Ovary (tissue), 9 donors: ENCODE results near the gene PRKG1. TPM values are rescaled to one million over a fixed set of nuclear protein-coding genes. Genes with fewer than 3 reads are reported as not detected.
"Not testable (repeated sequence)": the region's sequence is repeated elsewhere in the genome, so short reads cannot be mapped to it uniquely, and the experiment has no call there.

Experiments used
- DNase-seq, 5 donors: peaks; one replicate each; pipeline ENCODE4 v3.0.0-alpha.2; 2019 to 2020
- H3K27ac ChIP-seq, 2 donors: fragments of 200-600 bp; one replicate each; pipeline versions ENCODE4 v1.5.1 to v1.8.0; 2019 to 2022
- H3K27me3 ChIP-seq: fragments of 200-600 bp; one replicate; pipeline ENCODE4 v1.8.0; 2022
- H3K36me3 ChIP-seq: fragments of 200-600 bp; sonication (generic); one replicate; pipeline ENCODE4 v1.5.1; 2019
- H3K4me1 ChIP-seq: one replicate; pipeline ENCODE4 v1.8.1; 2013; ENCODE audit warnings: mild to moderate bottlenecking, moderate library complexity; ENCODE audit not compliant: insufficient read depth
- H3K4me3 ChIP-seq: fragments of 200-600 bp; sonication (generic); one replicate; pipeline ENCODE4 v1.5.1; 2017
- H3K9me3 ChIP-seq, 2 donors: fragments of 200-600 bp in 1 of 2; sonication (generic) in 1 of 2; one replicate each; pipeline versions ENCODE4 v1.5.1 to v1.8.1; 2013 to 2019; ENCODE audit warnings: mild to moderate bottlenecking in 1 of 2, moderate library complexity in 1 of 2
- CTCF ChIP-seq, 3 donors: fragments of 450-650 bp in 2 of 3; fragments of 200-600 bp in 1 of 3; IDR thresholded peaks; one replicate each; pipeline versions ENCODE4 v1.5.1 to v1.8.0; 2016 to 2022; ENCODE audit warnings: antibody characterized with exemption in 3 of 3, mild to moderate bottlenecking in 1 of 3
- EP300 ChIP-seq: sonication (generic); formaldehyde crosslinking; IDR thresholded peaks from one replicate; pipeline ENCODE4 v1.6.1; 2017; ENCODE audit warnings: antibody characterized with exemption
- POLR2A ChIP-seq: fragments of 450-650 bp; IDR thresholded peaks from one replicate; pipeline ENCODE4 v1.6.1; 2017; ENCODE audit warnings: antibody characterized with exemption, mild to moderate bottlenecking, moderate library complexity
- WGBS, 3 donors: extraction: QIAGEN DNeasy Blood & Tissue Kit in 1 of 3; methylation state at CpG; one replicate each; pipeline versions ENCODE4 v1.1.5 to v1.1.7; 2013 to 2017; 5-methylcytosine and 5-hydroxymethylcytosine counted together
- intact Hi-C, 4 donors: fragments of 100-400 bp; cut with DNase I; formaldehyde crosslinking; loops; one replicate each; pipeline versions ENCODE4 v1.11.0 to v1.15.1; 2022 to 2023
- polyA plus RNA-seq, 2 donors: library from polyadenylated mRNA; stranded (reverse); fragments of 200-250 nt in 1 of 2; fragments of 350-450 nt in 1 of 2; fragmentation: Illumina TruSeq in 1 of 2; extraction: RNeasy Lipid Tissue Mini Kit (QIAGEN cat#74804) in 1 of 2; gene quantifications; one replicate each; pipeline ENCODE4 v1.2.3, GENCODE V29; 2013 to 2014
- total RNA-seq, 7 donors: library from RNA; depleted of rRNA in 2 of 7; stranded (reverse); fragments of >200 nt in 2 of 7; fragmentation: NEBNext Ultra II Directional in 3 of 7; extraction: Animal tissue kit (Norgen Biotek cat#: 25700) in 3 of 7; gene quantifications; one replicate each; pipeline versions ENCODE4 v1.1.0 to v1.2.4, GENCODE V29; 2016 to 2023
- donor health status: DM: no; HTN: no; CAD: no; lungs with moderate emphysema.
- donor health status: DM: no; HTN: no; CAD: no.
- donor health status: Bipolar disorder and iron deficiency.
- donor health status: DM: yes; HTN: yes; CAD: no.
- donor health status: DM: no; HTN: no; CAD: no.
- donor health status: DM: yes; HTN: yes; CAD: no.

Gene PRKG1
- total and polyA plus RNA-seq, 9 donors, result 2.8 to 21.1 (median 15.7) TPM

- no peak overlapping the region for H3K4me3 ChIP-seq
- no peak overlapping the region for H3K27ac ChIP-seq
- H3K4me1 ChIP-seq, result peaks cover 3% of the 10 kb centered on the region
- TF ChIP-seq POLR2A (no peak), EP300 (no peak)
- WGBS, 3 donors, result 94 to 98% (median 95%) methylated on average over 3 of the region's 3 CpGs
- H3K27me3 ChIP-seq, result no peaks in the 10 kb centered on the region
- intact Hi-C loops, result no loop called here
- DNase-seq, result no peak
- H3K9me3 ChIP-seq, result no peaks in the 10 kb centered on the region
- H3K36me3 ChIP-seq, result no peaks in the 10 kb centered on the region
Measured at GRCh38 chr10:51158832-51159231, 84.5 kb downstream of the PRKG1 start.

- intact Hi-C loops, result no loop called here
- TF ChIP-seq EP300 (no peak), CTCF (IDR thresholded peaks at IDR 0.05) (no peak), POLR2A (no peak)
- DNase-seq, result no peak
- Histone ChIP-seq H3K9me3 (no peaks in the 10 kb centered on the region), H3K36me3 (no peaks in the 10 kb centered on the region), H3K27me3 (no peaks in the 10 kb centered on the region), H3K27ac (no peak overlapping the region), H3K4me3 (no peak overlapping the region), H3K4me1 (peaks cover 3% of the 10 kb centered on the region)
- 68 to 71% (median 69%) methylated on average over 1 of the region's 1 CpG for WGBS, 3 donors
Measured at GRCh38 chr10:51159841-51160240, 85.6 kb downstream of the PRKG1 start.

GRCh38 chr10:51162002-51162401, 87.7 kb downstream of the PRKG1 start:
- intact Hi-C loops, result no loop called here
- Histone ChIP-seq H3K27me3 (no peaks in the 10 kb centered on the region), H3K4me3 (no peak overlapping the region), H3K9me3 (no peaks in the 10 kb centered on the region), H3K27ac (no peak overlapping the region), H3K4me1 (peaks cover 3% of the 10 kb centered on the region), H3K36me3 (no peaks in the 10 kb centered on the region)
- no peak for TF ChIP-seq CTCF (IDR thresholded peaks at IDR 0.05)
- no peak for TF ChIP-seq POLR2A
- TF ChIP-seq EP300, result no peak
- DNase-seq, result peak; percentile 23 to 69 (median 53)
- WGBS, 3 donors, result 6 to 23% (median 7%) methylated on average over 1 of the region's 1 CpG

- 94 to 96% (median 95%) methylated on average over 29 to 30 of the region's 30 CpGs for WGBS, 3 donors
- H3K27ac ChIP-seq, H3K4me3 ChIP-seq, DNase-seq, H3K9me3 ChIP-seq, H3K4me1 ChIP-seq, H3K36me3 ChIP-seq, H3K27me3 ChIP-seq, intact Hi-C loops: not testable (repeated sequence)
Measured at GRCh38 chr10:51163380-51164049, 89.2 kb downstream of the PRKG1 start.

GRCh38 chr10:51168086-51168815, 94.0 kb downstream of the PRKG1 start:
- TF ChIP-seq CTCF (IDR thresholded peaks at IDR 0.05) (no peak), EP300 (no peak), POLR2A (no peak)
- WGBS, 3 donors, result 46 to 62% (median 52%) methylated on average over 2 of the region's 2 CpGs
- intact Hi-C loops, result no loop called here

More at GRCh38 chr10:51168086-51168815, 94.0 kb downstream of the PRKG1 start:
- Histone ChIP-seq H3K4me3 (no peak overlapping the region), H3K27me3 (no peaks in the 10 kb centered on the region), H3K36me3 (no peaks in the 10 kb centered on the region), H3K4me1 (no peaks in the 10 kb centered on the region), H3K9me3 (no peaks in the 10 kb centered on the region), H3K27ac (no peak overlapping the region)
- DNase-seq, result no peak
